ENCODE data around the gene TCAIM.
"Not testable (repeated sequence)": the region's sequence is repeated elsewhere in the genome, so short reads cannot be mapped to it uniquely, and the experiment has no call there.

Gene TCAIM

DNA sequence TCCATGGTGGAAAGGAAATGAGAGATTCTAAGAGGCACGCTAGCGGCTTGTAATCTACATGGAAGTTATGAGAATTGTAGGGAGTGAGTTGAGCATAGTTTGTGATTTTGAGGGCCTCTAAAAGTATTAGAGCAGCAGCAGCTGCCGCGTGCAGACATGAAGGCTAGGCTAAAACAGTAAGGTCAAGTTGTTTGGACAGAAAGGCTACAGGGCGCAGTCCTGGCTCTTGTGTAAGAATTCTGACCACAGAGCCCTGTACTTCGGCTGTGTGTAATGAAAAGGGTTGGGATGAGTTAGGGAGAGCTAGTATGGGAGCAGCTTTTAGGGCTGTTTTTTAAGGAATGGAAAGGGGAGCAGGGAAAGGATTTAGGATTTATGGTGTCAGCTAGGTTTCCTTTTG is 8.0 kb downstream of the TCAIM start:
- not testable (repeated sequence) for DNase-seq

DNA sequence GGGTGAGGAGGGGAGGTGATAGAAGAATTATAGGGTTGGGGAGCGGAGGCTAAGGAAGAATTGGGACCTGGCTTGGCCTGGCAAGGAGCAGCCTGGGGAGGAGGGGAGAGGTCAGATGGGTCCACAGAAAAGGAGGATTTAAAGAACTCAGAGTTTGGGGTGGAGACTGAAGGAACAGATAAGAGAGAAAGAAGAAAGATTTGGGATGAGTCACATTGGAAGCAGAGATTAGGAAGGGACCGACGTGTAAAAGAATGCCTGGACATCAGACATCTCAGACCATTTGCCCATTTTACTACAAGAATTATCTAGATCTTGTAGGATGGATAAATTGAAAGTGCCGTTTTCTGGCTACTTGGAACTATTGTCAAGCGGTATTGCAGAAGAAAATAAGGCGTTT is 10.4 kb downstream of the TCAIM start:
- DNase-seq: no peak

DNA sequence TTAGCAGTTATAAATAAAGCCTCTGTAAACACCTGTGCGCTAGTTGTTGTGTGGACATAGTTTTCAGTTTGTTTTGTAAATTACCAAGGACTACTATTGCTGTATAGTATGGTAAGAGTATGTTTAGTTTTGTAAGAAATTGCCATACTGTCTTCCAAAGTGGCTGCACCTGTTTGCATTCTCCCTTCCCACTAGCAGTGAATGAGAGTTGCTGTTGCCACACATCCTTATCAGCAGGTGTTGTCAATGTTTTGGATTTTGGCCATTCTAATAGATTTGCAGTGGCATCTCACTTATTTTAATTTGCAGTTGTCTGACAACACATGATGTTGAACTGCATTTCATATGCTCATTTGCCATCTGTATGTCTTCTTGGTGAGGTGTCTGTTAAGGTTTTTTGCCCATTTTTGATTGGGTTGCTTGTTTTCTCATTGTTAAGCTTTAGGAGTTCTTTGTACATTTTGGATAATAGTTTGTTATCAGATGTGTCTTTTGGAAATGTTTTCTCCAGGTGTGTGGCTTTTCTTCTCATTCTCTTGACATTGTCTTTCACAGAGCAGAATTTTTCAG is 14.9 kb downstream of the TCAIM start:
- no peak for DNase-seq

DNA sequence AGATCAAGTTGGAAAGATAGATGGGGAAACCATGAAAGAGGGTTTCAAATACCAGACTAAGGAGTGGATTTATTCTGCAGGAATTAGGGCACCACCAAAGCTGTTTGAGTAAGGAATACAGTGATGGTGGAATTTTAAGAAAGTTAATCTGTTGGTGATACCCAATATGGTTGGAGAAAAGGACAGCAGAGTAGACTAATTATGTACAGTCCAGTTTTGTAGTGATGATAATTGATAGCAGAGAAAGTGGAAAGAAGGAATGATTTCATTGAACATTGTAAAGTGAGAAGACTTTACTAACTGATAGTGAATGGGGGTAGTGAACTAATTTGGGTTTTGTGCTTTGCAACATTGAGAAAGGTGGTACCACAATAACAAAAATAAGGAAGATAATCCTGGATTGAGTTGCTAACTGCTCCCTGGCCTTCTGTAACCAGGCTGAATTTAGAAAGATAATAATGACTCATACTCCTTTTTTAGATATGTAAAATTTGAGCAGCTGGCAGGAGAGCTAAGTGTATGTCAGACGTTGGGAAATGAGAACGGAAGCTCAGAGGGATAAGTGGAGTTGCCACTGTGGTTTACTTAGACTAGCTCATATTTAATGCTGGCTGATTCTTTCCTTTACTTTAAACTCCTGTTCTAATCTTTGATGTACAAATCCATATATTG is 16.9 kb downstream of the TCAIM start:
- DNase-seq: peak; percentile 68 to 79 (median 75)

DNA sequence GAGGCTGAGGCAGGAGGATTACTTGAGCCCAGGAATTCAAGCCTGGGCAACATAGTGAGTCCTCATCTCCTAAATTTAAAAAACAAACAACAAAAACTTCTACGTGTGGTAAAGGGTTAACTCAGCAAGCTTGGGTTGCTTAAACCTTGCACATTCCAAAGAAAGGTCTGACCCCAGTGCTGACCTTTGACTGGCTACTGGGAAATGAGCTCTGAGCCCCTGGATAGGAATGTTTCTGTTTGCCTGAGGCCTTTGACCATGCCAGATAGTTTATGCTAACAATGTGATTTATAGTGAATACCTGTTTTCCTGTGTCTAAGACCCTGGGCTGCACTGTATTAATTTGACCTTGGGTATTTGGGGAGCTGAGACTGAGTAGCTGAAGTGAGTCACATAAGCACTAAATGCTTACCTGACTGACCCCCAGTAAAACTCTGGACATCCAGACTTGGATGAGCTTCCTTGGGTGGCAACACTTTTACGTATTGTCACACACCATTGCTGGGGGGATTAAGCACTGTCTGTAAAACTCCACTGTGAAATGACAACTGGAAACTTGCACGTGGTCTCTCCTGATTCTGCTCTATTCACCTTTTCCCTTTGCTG is 20.7 kb downstream of the TCAIM start:
- DNase-seq: no peak

DNA sequence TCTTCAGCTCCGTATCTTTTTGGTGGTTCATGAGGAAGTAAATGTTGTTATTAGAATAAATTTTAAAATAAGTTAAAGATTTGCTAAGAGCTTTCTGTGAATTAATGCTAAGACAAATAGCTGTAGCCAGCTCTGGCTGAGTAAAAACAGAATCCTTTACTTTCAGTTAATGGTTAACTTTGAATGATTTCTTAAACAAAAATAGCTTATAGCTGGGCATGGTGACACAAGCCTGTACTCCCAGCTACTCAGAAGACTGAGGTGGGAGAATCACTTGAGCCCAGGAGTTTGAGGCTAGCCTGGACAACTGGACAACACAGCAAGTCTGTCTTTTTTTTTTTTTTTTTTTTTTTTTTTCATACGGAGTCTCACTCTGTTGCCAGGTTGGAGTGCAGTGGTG is 25.0 kb downstream of the TCAIM start:
- DNase-seq: no peak

DNA sequence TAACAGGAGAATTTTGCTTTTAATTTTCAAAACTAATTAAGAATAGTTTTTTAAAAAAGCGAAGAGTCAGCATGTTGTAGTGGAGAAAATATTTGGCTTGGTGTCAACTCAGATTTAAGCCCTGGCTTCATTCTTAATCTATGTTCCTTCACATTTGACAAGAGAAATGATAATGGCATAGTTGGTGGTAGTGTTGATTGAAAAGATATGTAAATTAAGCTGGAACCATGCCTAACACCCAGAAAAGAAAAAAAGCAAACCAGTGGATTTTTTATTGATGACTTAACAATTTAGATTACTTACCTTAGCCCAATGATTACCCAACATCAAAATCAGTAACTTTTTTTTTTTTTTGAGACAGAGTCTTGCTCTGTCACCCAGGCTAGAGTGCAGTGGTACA is 27.4 kb downstream of the TCAIM start:
- DNase-seq: no peak

DNA sequence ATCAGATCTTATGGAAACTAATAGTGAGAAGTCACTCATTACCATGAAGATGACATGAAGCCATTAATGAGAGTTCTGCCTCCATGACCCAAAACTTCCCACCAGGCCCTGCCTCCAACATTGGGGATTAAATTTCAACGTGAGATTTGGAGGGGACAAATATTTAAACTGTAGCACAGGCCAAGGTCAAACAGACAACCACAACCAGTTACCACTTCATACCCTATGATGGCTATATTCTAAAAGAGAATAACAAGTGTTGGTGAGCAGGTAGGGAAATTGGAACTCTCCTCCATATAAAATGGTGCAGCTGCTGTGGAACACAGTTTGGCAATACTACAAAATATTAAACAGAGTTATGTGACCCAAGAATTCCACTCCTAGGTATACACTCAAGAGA is 36.9 kb downstream of the TCAIM start:
- DNase-seq: no peak

DNA sequence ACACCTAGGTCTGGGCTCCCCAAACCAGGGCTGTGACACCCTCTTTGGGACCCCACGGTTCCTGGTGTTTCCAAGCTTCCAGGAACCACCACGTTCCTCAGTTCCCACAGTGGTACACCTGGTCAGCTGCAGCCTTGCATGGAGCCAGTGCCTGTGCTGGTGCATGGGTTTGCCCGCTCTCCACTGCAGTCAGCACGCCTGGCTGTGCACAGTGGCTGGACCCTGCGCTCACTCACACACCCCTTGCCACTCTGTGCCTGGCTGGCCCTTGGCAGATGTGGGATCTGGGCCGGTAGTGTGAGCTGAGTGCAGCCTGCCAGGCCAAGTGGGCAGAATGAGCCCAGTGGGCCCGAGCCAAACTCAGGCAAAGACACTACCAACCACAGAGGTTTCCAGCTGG is 48.8 kb downstream of the TCAIM start:
- no peak for DNase-seq

DNA sequence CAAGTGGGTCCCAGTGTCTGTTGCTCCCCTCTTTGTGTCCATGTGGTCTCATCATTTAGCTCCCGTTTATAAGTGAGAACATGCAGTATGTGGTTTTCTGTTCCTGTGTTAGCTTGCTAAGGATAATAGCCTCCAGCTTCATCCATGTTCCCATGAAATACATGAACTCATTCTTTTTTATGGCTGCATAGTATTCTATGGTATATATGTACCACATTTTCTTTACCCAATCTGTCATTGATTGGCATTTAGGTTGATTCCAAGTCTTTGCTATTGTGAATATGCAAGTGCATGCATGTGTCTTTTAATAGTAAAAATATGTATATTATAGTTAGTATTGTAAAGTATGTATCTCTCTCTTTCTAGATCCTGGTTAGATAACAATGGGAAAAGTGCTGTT is 53.9 kb downstream of the TCAIM start:
- DNase-seq: no peak

DNA sequence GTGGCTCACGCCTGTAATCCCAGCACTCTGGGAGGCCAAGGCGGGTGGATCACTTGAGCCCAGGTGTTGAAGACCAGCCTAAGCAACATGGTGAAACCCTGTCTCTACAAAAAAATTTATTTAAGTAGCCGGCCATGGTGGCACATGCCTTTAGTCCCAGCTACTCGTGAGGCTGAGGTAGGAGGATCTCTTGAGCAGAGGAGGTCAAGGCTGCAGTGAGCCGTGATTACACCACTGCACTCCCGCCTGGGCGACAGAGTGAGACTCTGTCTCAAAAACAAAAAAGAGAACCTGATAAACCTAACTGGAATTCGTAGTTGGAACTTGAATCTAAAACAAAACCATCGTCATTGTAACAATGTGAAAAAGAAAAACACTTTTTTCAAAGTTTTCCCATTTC is 57.1 kb downstream of the TCAIM start:
- DNase-seq: no peak

DNA sequence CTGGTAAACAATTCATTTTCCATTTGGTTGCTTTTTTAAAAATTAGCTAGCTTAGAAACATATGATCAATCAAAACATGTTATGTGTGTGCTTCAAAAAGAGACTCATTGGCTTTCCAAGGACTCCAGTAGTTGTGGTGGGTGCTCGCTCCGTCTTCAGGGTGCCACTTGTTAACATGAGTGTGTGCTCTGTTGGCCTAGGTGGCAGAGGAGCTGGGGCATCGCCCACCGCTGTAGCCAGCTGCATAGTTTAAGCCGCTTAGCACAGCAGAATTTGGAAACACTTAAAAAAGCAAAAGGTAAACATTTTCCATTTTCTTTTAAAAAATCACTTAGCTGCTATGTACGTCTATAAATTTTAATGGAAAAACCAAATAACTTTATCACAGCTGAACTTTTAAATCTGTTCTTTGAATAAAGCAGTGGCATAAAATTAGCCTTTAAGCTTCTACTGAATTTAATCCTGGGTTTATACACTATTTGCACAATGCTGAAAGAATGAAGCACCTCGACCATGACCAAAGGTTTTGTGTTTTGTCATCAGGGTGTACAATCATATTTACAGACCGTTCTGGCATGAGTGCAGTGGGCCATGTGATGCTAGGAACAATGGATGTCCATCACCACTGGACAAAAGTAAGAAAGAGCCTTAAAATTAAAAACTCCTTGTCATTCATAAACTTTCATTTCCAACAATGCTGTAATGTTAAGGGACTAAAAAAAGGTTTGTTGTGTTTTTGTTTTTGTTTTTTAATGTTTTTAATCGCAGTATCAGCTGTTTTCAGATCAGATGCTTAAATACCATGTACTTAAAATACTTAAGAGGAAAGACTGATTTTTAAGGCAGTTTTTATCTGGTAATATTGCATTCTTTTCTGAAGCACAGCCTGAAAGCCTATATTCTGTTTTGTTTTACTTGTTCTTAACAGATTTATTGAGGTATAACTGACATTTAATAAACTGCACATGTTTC is 57.9 kb downstream of the TCAIM start:
- no peak for DNase-seq

DNA sequence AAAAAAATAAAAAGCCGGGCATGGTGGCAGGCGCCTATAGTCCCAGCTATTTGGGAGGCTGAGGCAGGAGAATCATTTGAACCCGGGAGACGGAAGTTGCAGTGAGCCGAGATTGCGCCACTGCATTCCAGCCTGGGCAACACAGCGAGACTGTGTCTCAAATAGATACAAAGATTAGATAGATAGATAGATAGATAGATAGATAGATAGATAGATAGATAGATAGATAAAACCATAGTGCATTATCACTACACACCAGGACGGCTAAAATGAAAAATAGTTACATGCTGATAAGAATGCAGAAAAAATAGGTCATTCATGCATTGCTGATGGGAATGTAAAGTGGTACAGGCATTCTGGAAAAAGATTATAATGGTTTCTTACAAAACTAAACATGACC is 59.7 kb downstream of the TCAIM start:
- not testable (repeated sequence) for DNase-seq

DNA sequence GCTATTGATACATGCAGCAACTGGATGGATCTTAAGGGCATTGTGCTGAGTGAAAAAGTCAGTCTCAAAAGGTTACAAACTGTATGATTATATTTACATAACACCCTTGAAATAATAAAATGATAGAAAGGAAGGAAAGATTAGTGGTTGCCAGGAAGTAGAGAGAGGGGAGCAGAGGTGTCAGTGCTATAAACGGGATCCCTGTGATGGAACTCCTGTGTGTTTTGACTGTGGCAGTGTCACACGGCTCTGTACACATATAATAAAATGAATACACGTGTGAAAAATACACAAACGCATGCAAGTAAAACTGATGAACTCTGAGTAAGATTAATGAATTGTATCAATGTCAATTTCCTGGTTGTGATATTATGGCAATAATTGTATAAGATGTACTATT is 60.3 kb downstream of the TCAIM start:
- DNase-seq: no peak

DNA sequence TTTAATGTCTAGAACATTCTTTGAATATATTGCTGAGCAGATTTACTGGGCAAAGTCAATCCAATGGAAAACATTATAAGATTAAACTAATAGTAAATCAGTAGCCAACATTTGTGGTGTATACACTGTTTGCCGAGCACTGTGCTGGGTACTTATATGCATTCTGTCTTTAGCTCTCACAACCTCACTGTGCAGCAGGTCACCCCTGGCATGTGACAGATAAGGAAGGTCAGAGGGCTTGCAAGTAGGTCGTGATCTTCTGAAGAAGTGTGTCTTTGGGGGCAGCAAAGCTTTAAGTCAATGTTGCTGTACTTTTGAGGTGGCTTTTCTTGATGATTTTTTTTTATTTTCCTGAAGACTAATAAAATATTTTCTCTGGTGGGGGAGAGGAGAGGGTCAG is 62.2 kb downstream of the TCAIM start:
- no peak for DNase-seq

DNA sequence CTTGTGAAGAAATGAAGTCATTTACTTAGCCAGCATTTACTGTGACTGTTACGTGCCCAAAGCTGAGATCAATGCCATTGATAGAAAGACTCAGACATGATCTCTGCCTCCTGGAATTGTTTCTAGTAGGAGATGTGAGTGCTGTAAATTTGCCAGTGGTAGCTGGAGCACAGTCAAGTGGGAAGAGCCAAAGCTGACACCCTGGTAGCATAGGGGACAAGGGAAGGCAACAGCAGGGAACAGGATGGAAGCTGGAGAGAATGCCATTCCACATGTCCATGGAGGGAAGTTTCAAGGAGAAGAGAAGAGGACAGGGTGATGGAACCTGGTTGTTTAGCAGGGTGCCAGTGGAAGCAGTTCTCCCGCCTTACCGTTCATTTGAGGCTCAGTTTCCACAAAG is 64.0 kb downstream of the TCAIM start:
- no peak for DNase-seq

DNA sequence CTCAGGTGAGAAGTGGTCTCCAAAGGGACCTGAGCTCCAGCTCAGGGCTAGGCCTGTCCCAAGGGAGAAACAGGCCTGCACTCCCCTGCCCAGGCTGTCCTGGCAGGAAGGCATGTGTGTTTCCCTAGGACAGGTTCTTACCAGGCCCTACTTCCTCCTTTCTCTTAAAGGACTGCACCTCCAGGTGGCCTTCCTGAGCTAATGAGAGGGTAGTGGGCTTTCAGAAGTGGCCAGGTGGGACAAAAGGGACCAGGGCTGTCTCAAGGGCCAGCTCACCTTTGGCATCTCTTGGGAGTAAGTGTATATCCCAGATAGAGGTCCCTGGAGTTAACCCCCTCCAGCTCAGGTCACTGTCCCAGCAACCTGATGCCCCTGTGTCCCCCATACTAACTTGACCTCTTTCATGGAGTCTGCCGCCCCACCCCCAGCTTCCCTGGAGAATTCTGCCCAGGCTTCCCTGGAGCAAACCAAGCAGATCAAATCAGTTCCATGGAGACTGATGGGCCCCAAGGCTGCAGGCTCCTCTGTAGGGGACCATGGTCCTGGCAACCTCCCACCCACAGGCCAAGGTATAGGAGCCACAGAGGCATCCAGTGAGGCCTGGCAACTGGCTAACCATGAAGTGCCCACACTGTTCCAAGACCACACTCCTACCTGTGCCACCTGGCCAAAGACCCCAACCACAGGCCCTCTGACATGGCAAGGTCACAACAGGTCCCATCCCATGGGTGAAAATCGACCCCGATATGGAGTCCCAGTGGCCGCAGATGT is 71.3 kb downstream of the TCAIM start:
- no peak for DNase-seq

DNA sequence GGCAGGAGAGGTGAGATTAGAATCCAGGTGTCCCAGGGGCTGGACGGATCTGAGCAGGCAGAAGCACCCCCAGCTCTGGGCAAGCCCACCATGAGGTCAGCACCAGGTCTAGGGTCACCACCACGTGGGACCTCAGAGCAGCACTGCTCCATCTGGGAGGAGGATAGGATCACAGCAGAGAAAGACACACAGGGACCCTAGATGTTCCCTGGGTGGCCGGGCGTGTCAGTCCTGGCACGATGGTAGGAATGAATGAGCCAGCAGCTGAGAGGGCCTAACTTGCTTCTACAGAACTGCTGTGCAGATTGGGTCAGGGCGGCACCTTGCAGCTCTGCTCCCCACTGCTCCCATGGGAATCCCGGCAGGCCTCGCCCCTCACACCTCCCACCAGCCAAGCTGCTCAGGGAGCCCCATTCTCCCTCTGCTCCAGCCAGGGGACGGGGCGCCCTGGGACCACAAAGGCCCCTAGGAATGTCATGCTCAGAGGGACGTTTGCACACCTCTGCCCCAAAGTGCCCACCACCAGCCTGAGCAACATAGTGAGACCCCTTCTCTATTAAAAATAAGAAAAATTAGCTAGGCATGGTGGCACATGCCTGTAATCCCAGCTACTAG is 72.6 kb downstream of the TCAIM start:
- DNase-seq: no peak

DNA sequence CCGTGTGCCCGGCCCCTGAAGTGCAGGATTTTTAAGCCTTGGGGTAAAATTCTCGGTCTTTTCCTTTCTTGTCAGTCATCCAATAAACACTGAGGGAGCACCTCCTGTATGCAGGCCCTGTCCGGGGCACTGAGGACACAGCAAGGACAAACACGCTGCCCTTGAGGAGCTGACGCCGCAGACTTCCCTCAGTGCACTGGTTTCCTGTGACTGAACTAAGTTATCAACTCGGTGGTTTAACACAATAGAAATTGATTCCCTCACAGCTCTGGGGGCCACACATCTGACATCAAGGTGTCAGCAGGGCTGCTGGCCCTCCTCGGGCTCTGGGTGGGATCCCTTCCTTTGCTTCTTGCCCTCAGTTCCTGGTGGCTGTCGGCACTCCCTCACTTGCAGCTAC is 73.8 kb downstream of the TCAIM start:
- no peak for DNase-seq

DNA sequence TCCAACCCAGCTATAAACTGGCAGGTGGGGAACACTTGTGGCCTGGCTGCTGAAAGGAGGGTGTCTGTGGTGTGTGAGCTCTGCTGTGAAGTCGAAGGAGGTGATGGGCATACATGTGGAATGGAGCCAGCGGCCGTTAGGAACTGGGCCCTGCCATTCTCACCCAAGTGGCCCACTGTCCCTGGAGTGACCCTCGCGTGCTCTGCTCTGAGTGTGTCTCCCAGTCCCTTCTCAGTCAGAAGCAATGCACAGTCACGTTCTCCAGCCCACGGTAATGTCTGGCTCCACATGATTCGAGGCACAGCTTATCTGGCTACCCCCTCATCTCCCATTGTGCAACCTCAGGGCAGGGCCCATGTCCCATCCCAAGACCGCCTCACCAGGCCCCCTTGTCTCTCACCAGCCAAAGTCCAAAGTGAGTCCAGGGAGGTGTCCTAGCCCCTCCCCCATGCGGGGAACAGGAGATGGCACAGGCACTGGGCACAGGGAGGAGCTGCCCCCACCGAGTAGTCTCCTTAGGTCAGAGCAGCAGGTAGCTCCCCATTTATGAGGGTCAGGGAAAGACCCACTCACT is 76.0 kb downstream of the TCAIM start:
- no peak for DNase-seq

DNA sequence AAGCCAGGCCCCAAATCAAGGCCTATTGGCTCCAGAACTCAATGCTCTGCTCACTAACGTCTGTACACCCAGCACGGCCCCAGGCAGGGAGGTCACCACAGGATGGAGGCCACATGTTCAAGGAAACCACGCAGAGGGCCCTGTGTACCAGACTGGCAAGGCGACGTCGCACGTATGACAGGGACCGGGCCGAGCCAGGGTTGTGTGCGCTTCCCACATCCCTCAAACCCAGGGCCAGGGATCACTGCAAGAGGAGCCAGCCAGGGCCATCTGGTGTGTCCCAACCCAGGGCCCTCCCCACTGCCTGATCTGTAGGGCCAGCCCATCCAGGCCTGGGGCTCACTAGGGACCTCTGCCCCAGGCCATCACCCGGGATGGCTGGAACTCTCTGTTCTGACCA is 76.9 kb downstream of the TCAIM start:
- DNase-seq: no peak
